Measurements from ENCODE around the gene GAPVD1.

The GAPVD1 gene

GRCh38 chr9:125361837-125362531, 100.4 kb downstream of the GAPVD1 start:
- DNase-seq (ENCODE audit: low spot score), result no peak
- no peak overlapping the region for H3K27ac ChIP-seq
- H3K4me3 ChIP-seq, result no peak overlapping the region
- no peak for TF ChIP-seq CTCF (IDR thresholded peaks at IDR 0.05)

GRCh38 chr9:125366676-125367075, 105.0 kb downstream of the GAPVD1 start:
- Histone ChIP-seq H3K27ac (no peak overlapping the region), H3K4me3 (no peak overlapping the region)
- DNase-seq (ENCODE audit: low spot score), result no peak
- no peak for TF ChIP-seq CTCF (IDR thresholded peaks at IDR 0.05)

- no peak for DNase-seq (ENCODE audit: low spot score)
- no peak overlapping the region for H3K4me3 ChIP-seq
- no peak overlapping the region for H3K27ac ChIP-seq
- no peak for TF ChIP-seq CTCF (IDR thresholded peaks at IDR 0.05)
Observed at GRCh38 chr9:125370786-125371185, 109.2 kb downstream of the GAPVD1 start.

GRCh38 chr9:125372441-125373226, 111.0 kb downstream of the GAPVD1 start:
- DNase-seq (ENCODE audit: low spot score), result no peak
- TF ChIP-seq CTCF (IDR thresholded peaks at IDR 0.05), result no peak
- Histone ChIP-seq H3K27ac (no peak overlapping the region), H3K4me3 (no peak overlapping the region)

- peak; percentile 78 for DNase-seq (ENCODE audit: low spot score)
- TF ChIP-seq CTCF (IDR thresholded peaks at IDR 0.05), result peak; percentile 50
- Histone ChIP-seq H3K27ac (no peak overlapping the region), H3K4me3 (peak overlapping the region; percentile 57)
Observed at GRCh38 chr9:125374443-125375309, 113.0 kb downstream of the GAPVD1 start.

GRCh38 chr9:125375820-125376219, 114.2 kb downstream of the GAPVD1 start:
- Histone ChIP-seq H3K27ac (no peak overlapping the region), H3K4me3 (no peak overlapping the region)
- DNase-seq (ENCODE audit: low spot score), result no peak
- TF ChIP-seq CTCF (IDR thresholded peaks at IDR 0.05), result no peak
